CD8-positive, alpha-beta memory T cell (primary cell): Measurements from ENCODE around the gene TRIM9. TPM values are rescaled to one million over a fixed set of nuclear protein-coding genes. Genes with fewer than 3 reads are reported as not detected.

ENCODE experiments used
- CTCF ChIA-PET: fragments of 350-600 bp; sonication (Branson Sonifier 250); formaldehyde crosslinking; loops from one replicate; lab custom pipeline; 2021; ENCODE audit warnings: antibody characterized with exemption; lab: Charles Lee
- POLR2A ChIA-PET: fragments of 350-600 bp; sonication (Branson Sonifier 250); formaldehyde crosslinking; loops from one replicate; lab custom pipeline; 2021; ENCODE audit warnings: antibody characterized with exemption; lab: Charles Lee
- DNase-seq, 5 donors: peaks; one replicate each; pipeline versions ENCODE4 v3.0.0 to v3.0.0-alpha.2; 2020 to 2022; ENCODE audit warnings: mixed read lengths in 1 of 5
- H3K27ac ChIP-seq: one replicate; pipeline ENCODE4 v1.7.0; 2013; ENCODE audit warnings: low read depth, mild to moderate bottlenecking, low read length, moderate library complexity
- H3K27me3 ChIP-seq: 2 replicates; pipeline ENCODE4 v1.7.0; 2013; ENCODE audit warnings: low read length, mild to moderate bottlenecking; ENCODE audit not compliant: insufficient read depth, poor library complexity, severe bottlenecking
- H3K36me3 ChIP-seq: 2 replicates; pipeline ENCODE4 v1.7.0; 2013; ENCODE audit warnings: mild to moderate bottlenecking, low read length, moderate library complexity; ENCODE audit not compliant: insufficient read depth
- H3K4me1 ChIP-seq: 2 replicates; pipeline ENCODE4 v1.7.0; 2013; ENCODE audit warnings: mild to moderate bottlenecking, low read length, moderate library complexity; ENCODE audit not compliant: insufficient read depth
- H3K4me3 ChIP-seq: 2 replicates; pipeline ENCODE4 v1.7.0; 2013; ENCODE audit warnings: mild to moderate bottlenecking, low read length
- H3K9me3 ChIP-seq: 2 replicates; pipeline ENCODE4 v1.7.0; 2013; ENCODE audit warnings: mild to moderate bottlenecking, low read length
- H3K27ac Mint-ChIP-seq, 8 donors: one replicate each; pipeline ENCODE4 v1.8.0; 2020 to 2021; ENCODE audit warnings: mixed read lengths in 8 of 8, mild to moderate bottlenecking in 6 of 8, inconsistent platforms in 3 of 8, moderate library complexity in 3 of 8
- H3K27me3 Mint-ChIP-seq, 2 donors: one replicate each; pipeline ENCODE4 v1.8.0; 2020 to 2021; ENCODE audit warnings: mixed read lengths in 2 of 2, mild to moderate bottlenecking in 1 of 2, moderate library complexity in 1 of 2
- H3K36me3 Mint-ChIP-seq, 3 donors: one replicate each; pipeline ENCODE4 v1.8.0; 2020 to 2021; ENCODE audit warnings: mixed read lengths in 3 of 3, inconsistent platforms in 1 of 3, mild to moderate bottlenecking in 1 of 3
- H3K4me1 Mint-ChIP-seq, 3 donors: one replicate each; pipeline ENCODE4 v1.8.0; 2020 to 2021; ENCODE audit warnings: mixed read lengths in 3 of 3, inconsistent platforms in 1 of 3, mild to moderate bottlenecking in 1 of 3
- H3K4me3 Mint-ChIP-seq, 7 donors: one replicate each; pipeline ENCODE4 v1.8.0; 2020 to 2021; ENCODE audit warnings: mixed read lengths in 7 of 7, mild to moderate bottlenecking in 6 of 7, moderate library complexity in 4 of 7, inconsistent platforms in 2 of 7
- H3K9me3 Mint-ChIP-seq, 5 donors: one replicate each; pipeline ENCODE4 v1.8.0; 2020 to 2022; ENCODE audit warnings: mixed read lengths in 5 of 5, mild to moderate bottlenecking in 3 of 5, moderate library complexity in 2 of 5, inconsistent platforms in 1 of 5
- polyA plus RNA-seq: library from polyadenylated mRNA; unstranded; fragments of 300-500 nt; fragmentation: Illumina TruSeq; gene quantifications from one replicate; pipeline ENCODE4 v1.2.3, GENCODE V29; 2021
- total RNA-seq, 2 experiments: library from RNA; stranded (reverse); gene quantifications; one replicate each; pipeline ENCODE4 v1.2.3, GENCODE V29; 2021

The TRIM9 gene
- total and polyA plus RNA-seq, 3 experiments from 2014 or later: 0.05 to 1.0 (median 0.85) TPM

DNA sequence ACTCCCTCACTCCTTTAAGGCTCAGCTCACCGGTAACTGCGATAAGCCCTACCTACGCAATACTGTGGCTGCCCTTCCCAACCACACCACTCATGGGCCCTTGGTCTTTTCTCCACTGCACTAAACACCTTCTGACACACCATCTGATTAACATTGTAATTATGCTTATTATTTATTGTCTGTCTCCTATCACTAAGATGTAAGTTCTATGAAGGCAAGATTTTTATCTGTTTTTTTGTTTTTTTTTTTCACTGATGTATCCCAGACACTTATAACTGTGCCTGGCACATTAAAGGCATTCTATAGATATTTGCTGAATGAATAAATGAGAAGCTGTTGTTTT is 116.4 kb downstream of the TRIM9 start:
- H3K4me3 ChIP-seq: no peak overlapping the region
- H3K9me3 Mint-ChIP-seq: no peaks in the 10 kb centered on the region
- peaks cover 0 to 2% (median 0%) of the 10 kb centered on the region in 3 donors for H3K36me3 Mint-ChIP-seq
- no peaks in the 10 kb centered on the region for H3K27me3 ChIP-seq
- POLR2A ChIA-PET: no interaction called here
- peaks cover 4 to 40% of the 10 kb centered on the region in 2 donors for H3K27me3 Mint-ChIP-seq
- H3K27ac ChIP-seq: no peak overlapping the region
- no peak overlapping the region for H3K27ac Mint-ChIP-seq
- CTCF ChIA-PET: no interaction called here
- no peaks in the 10 kb centered on the region for H3K9me3 ChIP-seq
- H3K4me1 Mint-ChIP-seq: no peaks in the 10 kb centered on the region
- no peaks in the 10 kb centered on the region for H3K4me1 ChIP-seq
- no peak for DNase-seq
- H3K4me3 Mint-ChIP-seq: no peak overlapping the region
- H3K36me3 ChIP-seq: no peaks in the 10 kb centered on the region

DNA sequence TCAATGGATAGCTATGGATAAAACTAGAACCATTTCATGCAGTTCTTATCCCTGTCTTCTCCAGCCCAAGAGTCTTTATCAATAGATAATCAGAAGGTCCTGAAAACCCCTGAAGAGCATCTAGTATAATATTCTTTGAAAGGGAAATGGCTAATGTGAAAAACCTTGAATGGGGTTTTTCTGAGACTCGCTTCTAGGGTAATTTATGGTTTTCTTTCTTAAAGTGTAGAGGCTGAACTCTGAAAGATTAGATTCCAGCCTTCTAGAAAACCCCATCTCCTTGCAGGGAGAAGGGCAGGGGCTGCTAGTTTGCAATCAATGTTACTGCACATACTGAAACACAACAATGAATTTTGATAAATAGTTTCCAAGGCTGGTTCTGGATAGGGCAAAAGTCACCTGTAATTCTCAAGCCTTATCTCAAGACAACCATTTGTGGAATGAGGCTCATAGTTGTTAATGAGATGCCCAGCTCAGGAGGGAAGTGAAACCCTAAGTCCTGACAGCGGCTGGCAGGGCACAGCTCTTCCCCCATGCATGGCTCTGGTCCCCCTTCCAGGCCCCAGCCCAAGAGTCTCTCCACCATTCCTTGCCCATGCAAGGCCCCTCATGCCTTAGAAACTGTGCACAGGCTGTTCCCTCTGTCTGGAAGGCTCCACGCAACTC is 116.9 kb downstream of the TRIM9 start:
- no peak for DNase-seq
- Mint-ChIP-seq H3K4me1 (no peaks in the 10 kb centered on the region), H3K27ac (no peak overlapping the region), H3K9me3 (no peaks in the 10 kb centered on the region), H3K36me3 (peaks cover 0 to 2% (median 0%) of the 10 kb centered on the region in 3 donors), H3K4me3 (no peak overlapping the region), H3K27me3 (peaks cover 5 to 35% of the 10 kb centered on the region in 2 donors)
- Histone ChIP-seq H3K9me3 (no peaks in the 10 kb centered on the region), H3K27me3 (no peaks in the 10 kb centered on the region), H3K4me3 (no peak overlapping the region), H3K27ac (no peak overlapping the region), H3K36me3 (no peaks in the 10 kb centered on the region), H3K4me1 (no peaks in the 10 kb centered on the region)
- ChIA-PET CTCF (no interaction called here), POLR2A (no interaction called here)

DNA sequence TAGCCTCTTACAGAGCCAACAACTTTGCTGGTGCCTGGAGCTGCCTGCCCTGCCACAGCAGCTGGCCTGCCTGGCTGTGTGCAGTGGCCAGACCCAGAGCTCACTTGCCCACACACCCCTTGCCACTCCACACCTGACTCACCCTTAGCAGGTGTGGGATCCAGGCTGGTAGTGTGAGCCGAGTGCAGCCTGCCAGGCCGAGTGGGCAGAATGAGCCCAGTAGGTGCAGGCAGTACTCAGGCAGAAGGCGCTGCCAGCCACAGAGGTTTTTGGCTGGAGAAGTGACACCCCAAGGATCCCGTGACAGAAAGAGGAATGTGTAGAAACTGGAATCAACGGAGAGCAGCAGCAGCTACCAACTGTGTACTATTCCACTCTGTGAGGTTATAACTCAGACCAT is 120.8 kb downstream of the TRIM9 start:
- Mint-ChIP-seq H3K4me3 (no peak overlapping the region), H3K4me1 (no peaks in the 10 kb centered on the region), H3K27me3 (peaks cover 9 to 35% of the 10 kb centered on the region in 2 donors), H3K27ac (no peak overlapping the region), H3K9me3 (no peaks in the 10 kb centered on the region), H3K36me3 (peaks cover 0 to 1% (median 0%) of the 10 kb centered on the region in 3 donors)
- POLR2A ChIA-PET: no interaction called here
- Histone ChIP-seq H3K4me3 (no peak overlapping the region), H3K27ac (no peak overlapping the region), H3K36me3 (no peaks in the 10 kb centered on the region), H3K9me3 (no peaks in the 10 kb centered on the region), H3K27me3 (no peaks in the 10 kb centered on the region), H3K4me1 (no peaks in the 10 kb centered on the region)
- DNase-seq: no peak
- CTCF ChIA-PET: interaction anchor here (0.9 to 1.1 kb wide), 2 partner anchors 9 to 11 kb away, joined by 3 read pairs; no protein-coding TSS in a partner anchor

DNA sequence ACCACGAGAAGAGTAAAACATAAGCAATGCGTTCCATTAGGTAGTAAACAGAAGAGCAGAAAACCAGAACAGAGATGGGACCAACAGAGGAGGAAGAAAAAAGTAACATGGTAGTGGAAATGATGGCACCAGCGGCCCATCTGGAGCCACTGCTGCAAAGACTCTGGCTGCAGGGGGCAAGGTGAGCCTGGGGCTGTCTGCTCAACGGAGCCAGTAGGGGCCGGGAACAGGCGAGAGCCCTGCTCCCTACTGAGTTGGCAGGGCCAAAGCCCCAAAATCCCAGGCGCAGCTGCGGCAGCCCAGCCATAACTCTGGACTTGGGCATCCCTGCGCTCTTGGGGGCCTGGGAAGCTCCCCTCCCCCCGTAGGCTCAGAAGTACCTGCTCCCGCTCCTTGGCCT is 122.2 kb downstream of the TRIM9 start:
- CTCF ChIA-PET: no interaction called here

DNA sequence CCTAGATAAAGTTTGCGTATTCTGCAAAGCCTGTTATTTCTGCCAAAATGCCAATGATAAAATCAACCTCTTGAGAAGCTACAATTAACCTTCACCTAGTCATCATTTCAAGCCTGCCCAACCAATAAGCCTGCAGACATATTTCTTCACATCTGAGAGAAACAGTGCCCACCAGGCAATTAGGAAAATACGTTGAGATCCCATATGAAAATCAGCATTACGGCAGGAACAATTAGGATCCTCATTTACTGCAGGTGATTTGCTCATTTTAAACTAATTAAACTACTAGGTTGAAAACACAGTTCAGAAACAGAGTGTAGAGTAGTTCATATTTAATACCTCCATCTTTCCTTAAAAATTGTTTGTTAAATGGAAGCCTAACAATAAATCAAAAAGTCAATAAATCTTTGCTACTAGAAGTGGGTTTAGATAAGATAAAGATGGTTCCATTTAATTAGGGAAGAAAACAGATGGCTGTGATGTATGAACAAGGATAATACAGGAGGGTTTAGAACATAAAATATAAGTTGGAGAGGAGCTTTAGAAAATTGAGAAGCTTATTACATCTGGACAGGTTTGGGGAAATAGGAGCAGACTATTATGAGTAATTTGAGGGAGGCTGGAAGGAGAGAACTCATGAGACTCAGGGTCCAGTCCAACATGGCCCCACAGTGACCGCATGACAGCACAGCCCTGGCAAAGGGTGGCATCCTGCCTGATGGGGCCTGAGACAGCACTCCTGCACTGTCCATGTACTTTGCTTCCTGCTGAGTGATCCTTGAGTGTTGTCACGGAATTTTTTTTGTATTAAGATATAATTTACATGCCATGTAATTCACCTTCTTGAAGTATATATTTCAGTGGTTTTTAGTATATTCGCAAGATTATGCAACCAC is 123.8 kb downstream of the TRIM9 start:
- Histone ChIP-seq H3K27me3 (no peaks in the 10 kb centered on the region), H3K36me3 (no peaks in the 10 kb centered on the region), H3K27ac (no peak overlapping the region), H3K4me3 (no peak overlapping the region), H3K9me3 (no peaks in the 10 kb centered on the region), H3K4me1 (no peaks in the 10 kb centered on the region)
- Mint-ChIP-seq H3K4me3 (no peak overlapping the region), H3K27me3 (peaks cover 5 to 20% of the 10 kb centered on the region in 2 donors), H3K9me3 (no peaks in the 10 kb centered on the region), H3K27ac (no peak overlapping the region), H3K36me3 (peaks cover 0 to 1% (median 0%) of the 10 kb centered on the region in 3 donors), H3K4me1 (no peaks in the 10 kb centered on the region)
- no peak for DNase-seq
- POLR2A ChIA-PET: no interaction called here
- CTCF ChIA-PET: no interaction called here

More for the DNA sequence above, 122.2 kb downstream of the TRIM9 start:
- POLR2A ChIA-PET: no interaction called here
- H3K27me3 Mint-ChIP-seq: peaks cover 6 to 30% of the 10 kb centered on the region in 2 donors
- DNase-seq: no peak
- Histone ChIP-seq H3K27ac (no peak overlapping the region), H3K4me3 (no peak overlapping the region), H3K36me3 (no peaks in the 10 kb centered on the region), H3K4me1 (no peaks in the 10 kb centered on the region), H3K9me3 (no peaks in the 10 kb centered on the region), H3K27me3 (no peaks in the 10 kb centered on the region)
- no peak overlapping the region for H3K4me3 Mint-ChIP-seq
- H3K27ac Mint-ChIP-seq: no peak overlapping the region
- H3K36me3 Mint-ChIP-seq: peaks cover 0 to 1% (median 0%) of the 10 kb centered on the region in 3 donors
- no peaks in the 10 kb centered on the region for H3K9me3 Mint-ChIP-seq
- no peaks in the 10 kb centered on the region for H3K4me1 Mint-ChIP-seq

DNA sequence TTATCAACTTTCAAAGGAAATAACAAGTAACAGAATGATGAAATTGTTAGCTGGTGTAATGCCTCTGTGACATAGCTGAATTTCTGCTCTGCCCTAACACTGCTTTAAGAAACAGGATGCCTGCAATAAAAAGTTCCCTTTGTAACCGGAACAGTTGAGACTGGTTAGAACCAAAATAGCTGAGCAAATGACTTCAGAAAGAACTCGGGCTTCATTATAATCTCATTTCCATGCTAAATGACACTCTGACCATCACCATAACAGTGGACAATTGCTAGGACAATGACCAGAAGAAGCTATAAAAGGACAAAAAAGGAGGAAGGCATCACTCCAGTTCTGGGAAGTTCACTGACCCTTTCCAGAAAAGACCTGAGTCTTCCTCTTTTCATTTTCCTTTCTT is 127.1 kb downstream of the TRIM9 start:
- H3K27me3 Mint-ChIP-seq: peaks cover 6 to 22% of the 10 kb centered on the region in 2 donors
- no peak for DNase-seq
- H3K36me3 Mint-ChIP-seq: peaks cover 0 to 1% (median 0%) of the 10 kb centered on the region in 3 donors
- H3K27ac Mint-ChIP-seq: no peak overlapping the region
- no peak overlapping the region for H3K27ac ChIP-seq
- no peaks in the 10 kb centered on the region for H3K4me1 ChIP-seq
- no peaks in the 10 kb centered on the region for H3K27me3 ChIP-seq
- no peaks in the 10 kb centered on the region for H3K36me3 ChIP-seq
- H3K4me3 ChIP-seq: no peak overlapping the region
- CTCF ChIA-PET: no interaction called here
- POLR2A ChIA-PET: no interaction called here
- no peaks in the 10 kb centered on the region for H3K9me3 ChIP-seq
- no peaks in the 10 kb centered on the region for H3K9me3 Mint-ChIP-seq
- no peaks in the 10 kb centered on the region for H3K4me1 Mint-ChIP-seq
- H3K4me3 Mint-ChIP-seq: no peak overlapping the region

DNA sequence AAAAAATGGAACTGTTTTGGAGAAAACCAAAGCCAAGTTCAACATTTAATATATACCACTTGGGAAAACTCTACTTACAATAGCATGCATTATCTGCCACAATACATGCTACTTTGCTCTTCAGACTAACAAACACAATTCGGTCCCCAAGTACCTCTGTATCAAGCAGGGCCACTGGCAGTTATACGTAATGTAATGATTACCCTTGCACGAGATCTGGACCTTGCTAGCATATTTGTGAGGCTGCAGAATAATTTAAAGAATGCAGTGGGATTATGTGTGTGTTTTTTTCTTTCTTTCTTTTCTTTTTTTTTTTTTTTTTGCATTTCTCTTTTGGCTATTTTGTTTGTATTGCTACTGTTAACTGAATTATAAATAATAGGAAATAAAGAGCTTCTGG is 127.8 kb downstream of the TRIM9 start:
- Histone ChIP-seq H3K4me3 (no peak overlapping the region), H3K4me1 (no peaks in the 10 kb centered on the region), H3K36me3 (no peaks in the 10 kb centered on the region), H3K27me3 (no peaks in the 10 kb centered on the region), H3K27ac (no peak overlapping the region), H3K9me3 (no peaks in the 10 kb centered on the region)
- Mint-ChIP-seq H3K4me1 (no peaks in the 10 kb centered on the region), H3K27me3 (peaks cover 5 to 22% of the 10 kb centered on the region in 2 donors), H3K36me3 (no peaks in the 10 kb centered on the region), H3K27ac (no peak overlapping the region), H3K9me3 (no peaks in the 10 kb centered on the region), H3K4me3 (no peak overlapping the region)
- ChIA-PET POLR2A (no interaction called here), CTCF (no interaction called here)
- no peak for DNase-seq

DNA sequence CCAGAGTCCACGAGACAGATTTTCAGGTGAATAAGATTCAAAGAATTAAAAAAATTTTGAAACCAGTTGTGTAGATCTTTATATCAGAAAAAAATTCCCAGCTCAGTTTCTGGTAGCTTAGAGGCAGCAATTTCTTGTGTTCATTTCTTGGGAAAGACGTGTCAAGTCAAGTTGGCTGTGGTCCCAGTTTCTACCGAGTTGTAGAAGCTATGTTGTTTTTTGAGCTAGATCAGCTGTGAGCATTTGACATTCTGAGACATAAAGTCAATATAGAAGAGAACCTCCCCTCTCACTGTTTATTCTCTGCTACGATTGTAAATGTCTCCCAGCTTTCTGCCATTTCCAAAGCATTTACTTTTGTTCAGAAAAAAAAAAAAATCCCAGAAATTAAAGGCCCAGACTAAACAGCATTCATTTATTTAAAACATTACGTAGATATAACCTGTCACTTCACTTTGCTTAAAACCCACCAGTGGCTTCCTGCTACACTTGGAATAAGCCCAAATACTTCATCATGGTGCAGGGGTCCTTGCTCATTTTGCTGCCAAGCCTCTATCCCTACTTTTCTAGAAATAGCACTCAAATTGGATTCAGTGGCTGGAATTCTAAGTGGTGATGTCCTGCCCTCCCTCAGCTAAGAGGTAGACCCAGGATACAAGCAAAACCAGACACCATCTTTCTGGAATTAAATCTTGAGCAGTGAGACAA is 130.1 kb downstream of the TRIM9 start:
- Mint-ChIP-seq H3K4me3 (no peak overlapping the region), H3K4me1 (no peaks in the 10 kb centered on the region), H3K9me3 (no peaks in the 10 kb centered on the region), H3K27me3 (peaks cover 3 to 6% of the 10 kb centered on the region in 2 donors), H3K27ac (no peak overlapping the region), H3K36me3 (no peaks in the 10 kb centered on the region)
- no peak overlapping the region for H3K27ac ChIP-seq
- CTCF ChIA-PET: interaction anchor here (0.7 kb wide), 1 partner anchor 9 kb away, joined by 3 read pairs; no protein-coding TSS in a partner anchor
- POLR2A ChIA-PET: no interaction called here
- no peak overlapping the region for H3K4me3 ChIP-seq
- H3K4me1 ChIP-seq: no peaks in the 10 kb centered on the region
- H3K27me3 ChIP-seq: no peaks in the 10 kb centered on the region
- DNase-seq: no peak
- H3K9me3 ChIP-seq: no peaks in the 10 kb centered on the region
- H3K36me3 ChIP-seq: no peaks in the 10 kb centered on the region
